ENCODE data around the gene S100A10. TPM values are rescaled to one million over a fixed set of nuclear protein-coding genes. Genes with fewer than 3 reads are reported as not detected.
A peak's percentile ranks its signal among the peaks of the same experiment; 100 is the strongest.

S100A10 gene
- total RNA-seq, 1 experiment from 2014 or later = 2,143 TPM

DNA sequence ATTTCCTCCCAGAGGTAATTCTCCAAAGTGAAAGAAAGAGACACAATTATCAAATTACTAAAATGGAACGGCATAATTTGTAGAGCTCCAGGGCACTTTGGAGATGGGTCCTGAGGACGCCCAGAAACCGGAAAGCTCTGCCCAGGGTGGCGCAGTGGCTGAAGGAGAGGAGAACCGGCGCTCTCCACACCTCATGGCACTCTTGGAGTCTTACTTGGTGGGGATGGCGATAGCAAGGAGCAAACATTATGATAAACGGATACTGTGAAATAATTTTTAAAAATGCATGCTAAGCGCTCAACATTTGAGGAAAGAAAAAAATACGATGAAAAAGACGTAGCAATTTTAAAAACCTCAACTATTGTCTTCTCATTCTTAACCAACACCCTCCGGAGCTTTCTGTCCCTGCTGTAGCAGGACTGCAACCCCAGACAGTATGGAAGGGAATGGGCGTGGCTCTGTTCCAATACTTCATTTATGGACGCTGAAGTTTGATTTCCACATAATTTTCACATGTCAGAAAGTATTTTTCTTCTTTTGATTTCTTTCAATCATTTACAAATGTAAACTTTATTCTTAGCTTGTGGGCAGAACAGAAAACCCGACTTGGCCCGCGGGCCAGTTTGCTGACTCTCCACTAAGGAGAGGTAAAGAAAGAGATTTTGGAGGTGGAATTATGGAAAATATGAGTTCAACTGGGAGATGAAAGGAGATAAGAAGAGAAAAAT lies 42.0 kb upstream of the S100A10 start:
- TSS peak; percentile 92 for BruUV-seq (replicated peaks)
- H3K36me3 Mint-ChIP-seq (ENCODE audit: insufficient read depth, unreplicated experiment) = peaks cover 51% of the 10 kb centered on the region
- no peaks in the 10 kb centered on the region for H3K27me3 Mint-ChIP-seq (ENCODE audit: insufficient read depth, unreplicated experiment)
- H3K9me3 Mint-ChIP-seq (ENCODE audit: unreplicated experiment) = peaks cover 14% of the 10 kb centered on the region
- H3K9me3 ChIP-seq = no peaks in the 10 kb centered on the region
- H3K27ac Mint-ChIP-seq (ENCODE audit: unreplicated experiment) = peak overlapping the region; percentile 94
- TF ChIP-seq CTCF (IDR thresholded peaks at IDR 0.05; ENCODE audit: insufficient read depth in 1 of 2, low read depth in 1 of 2, low read length in 1 of 2, severe bottlenecking in 1 of 2, unreplicated experiment in 1 of 2) = no peak
- peak overlapping the region; percentile 97 for H3K4me3 Mint-ChIP-seq (ENCODE audit: unreplicated experiment)
- CTCF ChIA-PET = interaction anchor here (1.5 to 2.8 kb wide), 7 partner anchors 12 to 149 kb away, joined by 4 to 24 read pairs (median 8); no protein-coding TSS in a partner anchor
- H3K4me1 Mint-ChIP-seq (ENCODE audit: low read depth, unreplicated experiment) = peaks cover 7% of the 10 kb centered on the region
- POLR2A ChIA-PET = interaction anchor here (2.3 kb wide), 1 partner anchor 12 kb away, joined by 16 read pairs; no protein-coding TSS in a partner anchor
- intact Hi-C loops (cut with micrococcal nuclease; ENCODE audit: unreplicated experiment) = loop anchor here (1.0 to 2.0 kb wide), 2 partner anchors 13 to 63 kb away; no protein-coding TSS in a partner anchor
- H3K4me3 ChIP-seq (ENCODE audit: low read depth, low read length) = peak overlapping the region; percentile 85
- peaks cover 18% of the 10 kb centered on the region for H3K4me1 ChIP-seq
- peak in 1 of 2 experiments; percentile 27 for DNase-seq
- no peaks in the 10 kb centered on the region for H3K27me3 ChIP-seq (replicated peaks; ENCODE audit: control insufficient read depth, insufficient read depth, low read length)
- peaks cover 1% of the 10 kb centered on the region for H3K36me3 ChIP-seq (ENCODE audit: control insufficient read depth, insufficient read depth, low read length)

- peaks cover 7% of the 10 kb centered on the region for H3K4me1 Mint-ChIP-seq (ENCODE audit: low read depth, unreplicated experiment)
- H3K9me3 ChIP-seq = no peaks in the 10 kb centered on the region
- H3K27ac Mint-ChIP-seq (ENCODE audit: unreplicated experiment) = peak overlapping the region; percentile 94
- peak overlapping the region; percentile 85 for H3K4me3 ChIP-seq (ENCODE audit: low read depth, low read length)
- H3K9me3 Mint-ChIP-seq (ENCODE audit: unreplicated experiment) = peaks cover 19% of the 10 kb centered on the region
- POLR2A ChIA-PET = interaction anchor here (0.6 to 1.6 kb wide), 5 partner anchors 13 to 1693 kb away, joined by 3 to 11 read pairs (median 4); partner anchors contain the start of gene INTS3
- peak; percentile 78 to 82 for DNase-seq
- intact Hi-C loops (cut with micrococcal nuclease; ENCODE audit: unreplicated experiment) = loop anchor here (1.0 to 2.0 kb wide), 4 partner anchors 13 to 101 kb away; no protein-coding TSS in a partner anchor
- no peaks in the 10 kb centered on the region for H3K27me3 ChIP-seq (replicated peaks; ENCODE audit: control insufficient read depth, insufficient read depth, low read length)
- BruUV-seq (replicated peaks) = no TSS peak
- peak; percentile 80 to 88 for TF ChIP-seq CTCF (IDR thresholded peaks at IDR 0.05; ENCODE audit: insufficient read depth in 1 of 2, low read depth in 1 of 2, low read length in 1 of 2, severe bottlenecking in 1 of 2, unreplicated experiment in 1 of 2)
- CTCF ChIA-PET = interaction anchor here (0.6 to 2.8 kb wide), 14 partner anchors 10 to 424 kb away, joined by 3 to 24 read pairs (median 6); no protein-coding TSS in a partner anchor
- peaks cover 18% of the 10 kb centered on the region for H3K4me1 ChIP-seq
- H3K36me3 ChIP-seq (ENCODE audit: control insufficient read depth, insufficient read depth, low read length) = peaks cover 1% of the 10 kb centered on the region
- peaks cover 53% of the 10 kb centered on the region for H3K36me3 Mint-ChIP-seq (ENCODE audit: insufficient read depth, unreplicated experiment)
- H3K27me3 Mint-ChIP-seq (ENCODE audit: insufficient read depth, unreplicated experiment) = no peaks in the 10 kb centered on the region
- peak overlapping the region; percentile 97 for H3K4me3 Mint-ChIP-seq (ENCODE audit: unreplicated experiment)
Observed at GRCh38 chr1:152034654-152035538, 41.2 kb upstream of the S100A10 start.

- DNase-seq = no peak
- Mint-ChIP-seq H3K27ac (ENCODE audit: unreplicated experiment) (peak overlapping the region; percentile 94), H3K36me3 (ENCODE audit: insufficient read depth, unreplicated experiment) (peaks cover 56% of the 10 kb centered on the region), H3K4me3 (ENCODE audit: unreplicated experiment) (peak overlapping the region; percentile 97), H3K27me3 (ENCODE audit: insufficient read depth, unreplicated experiment) (no peaks in the 10 kb centered on the region), H3K9me3 (ENCODE audit: unreplicated experiment) (peaks cover 24% of the 10 kb centered on the region), H3K4me1 (ENCODE audit: low read depth, unreplicated experiment) (peaks cover 11% of the 10 kb centered on the region)
- no TSS peak for BruUV-seq (replicated peaks)
- no peak for TF ChIP-seq CTCF (IDR thresholded peaks at IDR 0.05; ENCODE audit: insufficient read depth in 1 of 2, low read depth in 1 of 2, low read length in 1 of 2, severe bottlenecking in 1 of 2, unreplicated experiment in 1 of 2)
- peaks cover 1% of the 10 kb centered on the region for H3K36me3 ChIP-seq (ENCODE audit: control insufficient read depth, insufficient read depth, low read length)
- intact Hi-C loops (cut with micrococcal nuclease; ENCODE audit: unreplicated experiment) = loop anchor here (1.0 to 2.0 kb wide), 3 partner anchors 19 to 100 kb away; no protein-coding TSS in a partner anchor
- no peaks in the 10 kb centered on the region for H3K27me3 ChIP-seq (replicated peaks; ENCODE audit: control insufficient read depth, insufficient read depth, low read length)
- no peak overlapping the region for H3K4me3 ChIP-seq (ENCODE audit: low read depth, low read length)
- H3K9me3 ChIP-seq = no peaks in the 10 kb centered on the region
- POLR2A ChIA-PET = interaction anchor here (0.6 to 1.6 kb wide), 5 partner anchors 14 to 1693 kb away, joined by 3 to 11 read pairs (median 4); partner anchors contain the start of gene INTS3
- CTCF ChIA-PET = interaction anchor here (0.6 to 2.8 kb wide), 15 partner anchors 10 to 424 kb away, joined by 3 to 24 read pairs (median 6); no protein-coding TSS in a partner anchor
- H3K4me1 ChIP-seq = peaks cover 22% of the 10 kb centered on the region
Observed at GRCh38 chr1:152034324-152034653, 40.6 kb upstream of the S100A10 start.

Measured in Caco-2 (cell line).